GM18868 (cell line): ENCODE data around the gene THSD1.
"Not testable (repeated sequence)": the region's sequence is repeated elsewhere in the genome, so short reads cannot be mapped to it uniquely, and the experiment has no call there.

ENCODE experiments used
- ATAC-seq: cut with Tn5 transposase; IDR thresholded peaks from one replicate; pipeline ENCODE4 v1.9.1; 2021; ENCODE audit warnings: mild to moderate bottlenecking, moderate library complexity; ENCODE audit not compliant: unreplicated experiment

THSD1 gene

DNA sequence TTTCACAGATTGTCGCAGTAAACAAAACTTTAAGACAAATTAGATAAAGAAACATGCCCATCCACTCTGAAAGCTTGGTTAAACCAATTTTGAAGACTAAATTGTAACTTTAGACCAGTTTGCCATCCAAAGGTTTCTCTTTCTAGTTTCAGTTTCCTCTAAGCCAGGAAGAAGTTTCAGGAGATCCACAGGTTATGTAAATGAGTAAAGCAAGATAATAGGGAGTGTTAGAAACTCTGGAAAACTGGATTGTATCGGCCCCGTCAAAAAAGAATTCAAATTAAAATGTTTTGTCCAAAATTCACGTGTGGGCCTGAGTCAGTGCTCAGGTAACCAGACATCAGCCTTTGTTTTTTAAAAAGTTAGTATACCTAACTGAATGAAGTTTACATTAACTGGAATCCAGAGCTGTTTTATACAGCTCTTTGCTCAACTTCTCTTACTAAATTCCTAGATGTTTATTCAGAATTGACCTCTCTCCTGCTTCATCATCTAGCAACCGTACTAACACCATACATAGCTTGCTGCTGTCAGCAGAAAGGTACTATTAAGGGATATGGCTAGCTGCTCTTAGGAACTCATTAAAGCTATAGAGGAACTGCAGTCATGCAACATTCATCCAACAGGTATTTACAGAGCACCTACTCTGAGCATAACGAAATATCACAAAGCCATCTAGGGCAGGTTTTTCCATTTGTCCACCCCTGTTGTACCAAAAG, 43.6 kb downstream of the THSD1 start:
- not testable (repeated sequence) for ATAC-seq

DNA sequence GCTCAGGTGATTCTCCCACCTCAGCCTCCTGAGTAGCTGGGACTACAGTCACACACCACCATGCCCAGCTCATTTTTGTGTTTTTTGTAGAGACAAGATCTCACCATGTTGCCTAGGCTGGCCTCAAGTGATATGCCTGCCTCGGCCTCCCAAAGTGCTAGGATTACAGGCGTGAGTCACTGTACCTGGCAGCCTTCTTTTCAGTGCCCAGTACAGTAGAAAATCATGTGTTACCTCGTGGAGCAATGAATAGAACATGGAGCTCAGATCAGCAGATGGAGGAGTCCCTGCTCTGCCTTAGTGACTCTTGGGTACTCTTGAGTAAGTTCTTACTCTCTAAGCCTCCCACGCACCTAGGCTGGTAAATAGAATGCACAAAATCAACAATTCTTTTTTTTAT, 44.7 kb downstream of the THSD1 start:
- ATAC-seq = no peak

DNA sequence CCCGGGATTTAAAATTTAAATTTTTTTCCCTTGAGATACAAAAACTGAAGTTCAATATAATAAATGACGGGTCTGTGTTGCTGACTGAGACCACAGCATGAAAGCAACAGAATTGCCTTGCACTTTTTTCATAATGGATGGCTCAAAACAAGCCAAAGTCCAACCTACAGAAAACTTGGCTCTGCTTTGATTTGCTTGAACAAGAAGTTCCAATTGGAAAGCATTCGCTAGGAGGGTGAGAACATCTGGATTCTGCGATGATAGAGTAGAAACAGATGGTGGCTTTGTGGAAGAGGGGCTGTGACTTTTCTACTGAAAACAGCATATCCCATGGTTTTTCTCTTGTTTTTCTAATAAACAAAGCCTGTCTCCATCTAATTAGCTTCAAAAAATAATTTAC, 46.4 kb downstream of the THSD1 start:
- ATAC-seq = no peak

DNA sequence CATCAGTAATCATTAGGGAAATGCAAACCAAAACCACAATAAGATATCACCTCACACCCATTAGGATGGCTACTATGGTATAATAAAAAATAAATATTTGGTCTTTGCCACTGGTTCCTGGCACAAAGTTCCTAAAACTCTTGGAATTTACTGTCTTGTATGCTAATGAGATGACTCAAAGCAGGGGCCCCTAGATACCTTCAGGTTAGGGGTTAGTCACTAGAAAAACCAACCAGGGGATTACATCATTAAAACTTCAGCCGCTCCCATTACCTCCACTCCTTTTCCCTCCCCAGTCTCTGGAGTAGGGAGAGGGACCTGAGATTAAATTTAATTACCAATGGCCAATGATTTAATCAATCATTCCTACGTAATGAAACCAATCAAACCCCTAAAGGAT, 49.6 kb downstream of the THSD1 start:
- ATAC-seq = no peak

DNA sequence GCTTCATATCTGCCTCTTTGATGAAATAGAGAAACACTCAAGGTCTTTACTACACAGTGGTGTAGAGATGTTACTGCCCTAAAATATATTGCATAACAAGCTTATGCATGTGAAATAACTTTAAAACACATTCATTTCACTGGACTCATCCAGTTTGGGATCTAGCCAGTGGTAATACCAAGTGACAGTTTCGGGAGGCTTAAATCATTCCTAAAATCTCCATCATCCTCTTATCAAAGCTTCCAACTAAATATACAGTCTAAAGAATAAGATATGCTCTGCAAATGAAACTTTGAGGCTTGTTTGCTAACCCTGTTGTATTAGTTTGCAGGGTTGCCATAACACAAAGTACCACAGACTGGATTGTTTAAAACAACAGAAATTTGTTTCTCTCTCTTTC, 52.8 kb downstream of the THSD1 start:
- ATAC-seq = no peak

DNA sequence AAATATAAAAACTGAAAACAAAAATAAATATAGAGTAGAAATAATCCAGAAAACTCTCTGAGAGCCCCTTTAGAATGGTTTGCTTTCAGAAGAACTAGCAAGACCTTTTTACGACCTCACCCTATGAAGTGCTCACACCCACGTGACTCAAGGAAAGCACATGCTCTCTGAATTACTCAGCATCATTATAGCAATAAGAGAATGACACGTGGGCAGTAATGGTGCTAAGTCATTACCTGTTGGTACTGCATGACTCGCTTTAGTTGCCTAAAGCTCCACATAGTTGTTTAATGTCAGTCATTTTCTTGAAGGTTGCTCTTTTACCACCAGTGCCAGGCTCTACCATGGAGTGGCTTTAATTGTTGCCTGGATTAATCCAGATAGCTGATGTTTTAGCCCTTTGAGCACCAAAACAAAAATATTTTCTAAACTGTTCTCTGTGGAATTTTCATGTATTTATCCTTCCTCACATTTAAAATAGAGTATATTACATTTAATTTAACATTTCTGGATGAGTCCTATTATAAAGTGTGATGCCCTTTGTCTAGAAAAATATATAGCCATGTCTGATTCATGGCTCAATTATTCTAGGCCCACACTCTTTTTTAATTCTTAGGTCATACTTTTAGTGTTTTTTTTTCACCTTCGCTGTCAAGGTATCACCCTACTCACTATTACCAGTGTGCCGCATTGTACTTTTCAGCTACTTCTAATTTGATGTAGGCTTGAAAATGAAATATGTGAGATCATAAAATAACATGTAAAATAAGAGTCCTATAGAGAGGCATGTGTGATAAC, 56.8 kb downstream of the THSD1 start:
- no peak for ATAC-seq

DNA sequence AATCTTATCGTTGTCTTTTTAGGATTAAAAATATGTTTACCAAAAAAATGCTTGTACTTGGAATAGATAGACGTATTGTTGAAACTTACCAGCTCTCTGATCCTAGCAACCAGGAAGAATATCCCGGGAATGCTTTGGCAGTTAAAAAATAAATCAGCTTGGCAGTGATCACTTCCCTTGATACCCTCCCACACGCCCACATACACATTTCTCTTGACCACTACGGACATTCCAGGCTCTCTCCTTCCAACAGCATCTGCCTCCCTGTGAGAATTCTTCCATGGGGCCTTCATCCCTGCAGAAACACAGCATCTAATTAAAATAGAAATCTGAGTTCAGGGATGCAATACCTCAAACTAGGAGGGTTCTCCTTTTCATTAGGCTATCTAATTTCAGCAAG, 57.9 kb downstream of the THSD1 start:
- no peak for ATAC-seq

DNA sequence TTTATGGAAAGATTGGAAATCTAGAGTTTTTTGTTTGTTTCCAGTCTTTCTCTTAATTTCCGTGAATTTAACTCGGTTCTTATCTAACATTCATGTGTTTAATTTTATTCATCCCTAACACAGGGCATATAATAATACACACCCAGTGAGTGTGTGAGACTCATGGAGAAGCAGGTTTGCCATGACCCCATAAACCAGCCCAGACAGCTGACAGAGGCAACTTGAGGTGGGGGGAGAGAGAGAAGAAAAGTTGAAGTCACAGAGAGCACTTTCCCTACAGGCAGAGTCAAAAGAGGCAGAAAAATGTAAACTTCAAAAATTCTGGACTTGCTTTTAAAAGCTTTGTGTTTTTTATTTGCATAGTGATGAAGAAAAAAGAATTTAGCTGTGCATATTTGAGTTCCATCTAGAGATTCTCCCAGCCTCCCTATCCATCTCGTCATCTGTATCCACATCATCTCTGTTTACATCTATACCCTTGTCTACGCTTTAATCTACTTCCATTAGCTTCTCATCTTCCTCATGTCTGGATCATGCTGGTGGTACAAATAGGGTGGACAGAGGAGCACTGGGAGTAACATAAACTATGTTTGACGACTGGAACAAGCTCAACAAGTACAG, 60.2 kb downstream of the THSD1 start:
- no peak for ATAC-seq

DNA sequence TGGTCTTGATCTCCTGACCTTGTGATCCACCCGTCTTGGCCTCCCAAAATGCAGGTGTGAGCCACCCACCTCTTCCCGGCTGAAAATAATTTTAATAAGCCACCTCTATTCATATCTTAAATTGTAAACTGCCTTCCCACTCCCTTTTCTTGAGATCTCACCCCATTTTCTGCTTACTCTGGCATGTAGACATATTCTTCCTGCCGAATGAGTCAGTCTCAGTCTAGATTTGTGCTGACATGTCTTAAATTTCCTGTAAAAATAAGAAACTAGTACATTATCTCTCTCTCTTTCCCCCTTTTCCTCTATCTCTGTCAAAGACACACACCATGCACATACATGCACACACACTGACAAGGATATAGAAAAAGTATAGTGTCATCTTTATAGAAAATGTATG, 60.9 kb downstream of the THSD1 start:
- no peak for ATAC-seq

DNA sequence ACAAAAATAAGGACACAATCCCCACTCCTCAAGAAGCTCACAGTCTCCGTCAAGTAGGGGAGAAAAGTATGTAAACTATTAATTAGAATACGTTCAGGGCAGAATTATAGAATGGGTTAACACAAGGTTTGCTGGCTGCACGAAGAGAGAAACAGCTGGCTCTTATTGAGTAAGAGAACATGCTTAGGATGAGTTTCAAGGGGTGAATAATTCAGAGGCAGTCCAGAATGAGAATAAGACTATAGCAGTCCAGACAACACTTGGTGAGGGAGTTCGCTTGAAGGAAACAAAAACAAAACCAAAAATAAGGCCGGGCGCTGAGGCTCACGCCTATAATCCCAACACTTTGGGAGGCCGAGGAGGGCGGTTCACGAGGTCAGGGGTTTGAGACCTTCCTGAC, 61.9 kb downstream of the THSD1 start:
- ATAC-seq = no peak

DNA sequence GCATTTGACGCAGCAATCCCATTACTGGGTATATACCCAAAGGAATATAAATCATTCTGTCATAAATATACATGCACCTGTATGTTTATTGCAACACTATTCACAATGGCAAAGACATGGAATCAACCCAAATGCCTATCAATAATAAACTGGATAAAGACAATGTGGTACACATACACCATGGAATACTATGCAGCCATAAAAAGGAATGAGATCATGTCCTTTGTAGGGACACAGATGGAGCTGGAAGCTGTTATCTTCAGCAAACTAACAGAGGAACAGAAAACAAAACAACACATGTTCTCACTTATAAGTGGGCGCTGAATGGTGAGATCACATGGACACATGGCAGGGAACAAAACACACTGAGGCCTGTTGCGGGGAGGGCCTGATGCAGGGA, 63.8 kb downstream of the THSD1 start:
- not testable (repeated sequence) for ATAC-seq

DNA sequence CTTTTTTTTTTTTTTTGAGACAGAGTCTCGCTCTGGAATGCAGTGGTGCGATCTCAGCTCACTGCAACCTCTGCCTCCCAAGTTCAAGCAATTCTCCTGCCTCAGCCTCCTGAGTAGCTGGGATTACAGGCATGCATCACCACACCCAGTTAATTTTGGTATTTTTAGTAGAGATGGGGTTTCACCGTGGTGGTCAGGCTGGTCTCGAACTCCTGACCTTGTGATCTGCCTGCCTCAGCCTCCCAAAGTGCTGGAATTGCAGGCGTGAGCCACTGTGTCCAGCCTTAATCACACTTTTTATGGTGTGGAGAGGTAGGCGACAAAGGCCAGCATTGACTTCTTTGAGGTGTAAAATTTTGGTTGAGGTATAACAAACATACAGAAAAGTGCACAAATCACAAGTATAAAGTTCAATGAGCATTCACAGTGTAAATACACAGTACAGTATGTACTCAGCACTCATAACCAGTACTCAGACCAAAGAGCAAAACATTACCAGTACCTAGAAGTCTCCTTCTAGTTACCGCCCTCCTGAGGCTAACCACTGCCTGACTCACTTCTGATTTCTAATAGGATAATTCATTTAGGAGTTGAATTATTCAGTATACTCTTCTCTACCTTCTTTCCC, 68.0 kb downstream of the THSD1 start:
- not testable (repeated sequence) for ATAC-seq

DNA sequence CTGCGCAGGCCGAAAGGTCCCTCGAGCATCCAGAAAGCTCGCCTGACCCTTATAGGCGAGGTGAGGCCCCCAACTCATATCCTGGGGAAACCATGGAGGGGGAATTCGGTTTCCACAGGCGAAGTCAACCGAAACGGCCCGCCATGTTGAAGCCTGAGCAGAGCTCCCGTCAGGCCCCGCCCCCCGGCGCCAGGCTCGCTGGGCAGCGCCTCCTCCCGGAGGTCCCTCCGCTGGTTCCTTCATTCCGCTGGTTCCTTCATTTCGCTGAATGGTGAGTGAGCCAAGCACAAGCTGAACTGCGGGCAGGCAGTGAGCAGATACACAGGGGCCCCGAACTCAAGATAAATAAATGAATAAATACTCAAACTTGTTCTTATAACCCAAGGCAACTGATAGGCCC, 71.9 kb downstream of the THSD1 start:
- not testable (repeated sequence) for ATAC-seq

DNA sequence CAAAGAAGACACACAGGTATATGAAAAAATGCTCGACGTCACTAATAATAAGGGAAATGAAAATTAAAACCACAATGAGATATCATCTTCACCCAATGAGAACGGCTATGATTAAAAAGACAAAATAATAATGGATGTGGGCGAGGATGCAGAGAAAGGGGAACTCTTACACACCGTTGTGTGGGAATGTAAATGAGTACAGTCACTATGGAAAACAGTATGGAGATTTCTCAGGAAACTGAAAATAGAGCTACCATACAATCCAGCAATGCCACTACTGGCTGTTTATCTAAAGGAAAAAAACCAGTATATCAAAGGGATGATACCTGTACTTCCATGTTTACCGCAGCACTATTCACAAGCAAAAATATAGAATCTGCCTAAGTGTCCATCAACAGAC, 74.1 kb downstream of the THSD1 start:
- not testable (repeated sequence) for ATAC-seq
